NCI-H2107 treated with DMSO at 0.1 percent for 48 hours (cell line): ENCODE results near the gene TFEB.

Source experiments
- DNase-seq: peaks from one replicate; lab custom pipeline; 2025; ENCODE audit not compliant: unreplicated experiment; lab: John Stamatoyannopoulos, UW

TFEB gene

DNA sequence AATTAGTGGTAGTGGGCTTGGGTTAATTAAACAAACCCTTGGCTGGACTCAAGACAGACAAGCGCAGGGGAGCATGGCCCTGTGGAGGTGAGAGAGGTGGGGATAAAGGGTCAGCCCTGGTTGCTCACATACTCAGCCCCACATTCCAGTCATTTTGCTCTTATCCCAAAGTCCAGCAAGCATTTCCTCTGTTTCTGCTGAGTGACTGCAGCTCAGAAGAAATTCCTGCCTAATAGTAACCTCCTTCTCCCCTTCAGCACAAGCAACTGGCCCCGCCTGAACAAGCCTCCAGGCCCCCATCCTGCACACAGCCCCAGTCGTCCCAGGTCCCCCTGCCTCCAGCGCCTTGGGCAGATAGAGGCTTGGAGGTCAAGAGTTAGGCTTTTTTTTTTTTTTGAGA lies 3.6 kb upstream of the TFEB start:
- no peak for DNase-seq

- DNase-seq = no peak
Measured at GRCh38 chr6:41737591-41738130, 2.3 kb upstream of the TFEB start.

DNA sequence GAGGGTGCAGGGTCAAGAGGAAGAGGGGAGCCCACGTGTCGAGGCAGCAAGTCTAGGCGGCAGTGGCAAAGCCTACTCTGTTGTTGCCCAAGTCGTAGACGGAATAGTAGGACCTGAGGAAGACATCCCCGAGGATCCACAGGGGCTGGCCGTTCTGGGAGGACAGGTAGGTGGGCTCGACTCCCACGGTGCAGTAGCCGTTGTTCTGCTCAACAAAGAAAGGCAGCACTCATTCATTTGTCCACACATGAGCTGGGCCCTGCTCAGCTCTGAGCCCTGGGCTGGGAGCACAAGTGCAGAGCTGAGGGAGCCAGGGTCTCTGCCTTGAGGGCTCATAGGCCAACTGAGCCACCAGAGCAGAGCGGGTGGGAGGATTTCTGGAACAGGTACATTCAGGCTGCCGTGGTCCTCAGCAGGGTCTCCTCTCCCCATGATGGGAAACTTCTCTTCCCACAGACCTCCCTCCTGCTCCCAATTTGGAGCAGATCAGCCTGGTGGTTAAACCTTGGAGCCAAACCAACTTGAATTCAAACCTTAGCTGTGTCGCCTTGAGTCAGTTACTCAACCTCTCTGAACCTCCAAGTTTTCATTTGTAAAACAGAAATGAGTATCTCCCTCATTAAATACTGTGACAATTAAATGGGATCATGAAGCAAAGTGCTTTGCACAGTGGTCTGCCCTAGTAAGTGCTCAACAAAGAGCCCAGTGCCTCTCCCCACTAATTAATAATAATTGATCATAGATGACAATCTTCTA lies 1.6 kb upstream of the TFEB start:
- no peak for DNase-seq

DNA sequence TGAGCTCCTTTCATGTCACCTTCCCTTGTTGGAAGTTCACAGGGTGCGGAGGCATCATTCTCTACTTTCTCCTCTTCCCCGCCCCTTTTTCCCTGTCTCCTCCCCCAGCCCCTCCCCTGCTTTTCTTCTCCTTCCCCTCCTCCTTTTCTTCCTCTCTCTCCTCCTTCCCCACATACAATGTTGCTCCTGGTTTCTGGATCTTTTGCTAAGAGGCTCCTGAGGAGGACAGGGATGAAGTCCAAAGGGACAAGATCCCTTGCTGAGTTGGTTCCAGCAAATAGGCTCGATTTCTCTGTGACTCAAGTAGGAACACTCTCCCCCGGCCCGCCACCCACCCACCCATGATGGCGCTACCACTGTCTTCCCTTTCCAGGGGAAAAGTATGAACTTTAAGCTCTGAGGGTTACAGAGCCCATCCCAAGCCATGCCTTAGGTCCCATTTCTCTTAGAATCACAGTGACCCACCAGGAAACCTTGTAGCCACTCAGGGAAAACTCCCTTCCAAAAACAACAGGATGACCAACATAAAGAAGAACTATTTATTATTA lies 852 bp upstream of the TFEB start:
- DNase-seq = no peak

- no peak for DNase-seq
Measured at GRCh38 chr6:41734666-41735426, 562 bp downstream of the TFEB start.

- peak; percentile 31 for DNase-seq
Measured at GRCh38 chr6:41733707-41734665, 1.4 kb downstream of the TFEB start.

- no peak for DNase-seq
Measured at GRCh38 chr6:41733360-41733706, 2.1 kb downstream of the TFEB start.

GRCh38 chr6:41732591-41733359 lies 2.6 kb downstream of the TFEB start:
- no peak for DNase-seq

- DNase-seq = no peak
Measured at GRCh38 chr6:41732149-41732548, 3.3 kb downstream of the TFEB start.

DNA sequence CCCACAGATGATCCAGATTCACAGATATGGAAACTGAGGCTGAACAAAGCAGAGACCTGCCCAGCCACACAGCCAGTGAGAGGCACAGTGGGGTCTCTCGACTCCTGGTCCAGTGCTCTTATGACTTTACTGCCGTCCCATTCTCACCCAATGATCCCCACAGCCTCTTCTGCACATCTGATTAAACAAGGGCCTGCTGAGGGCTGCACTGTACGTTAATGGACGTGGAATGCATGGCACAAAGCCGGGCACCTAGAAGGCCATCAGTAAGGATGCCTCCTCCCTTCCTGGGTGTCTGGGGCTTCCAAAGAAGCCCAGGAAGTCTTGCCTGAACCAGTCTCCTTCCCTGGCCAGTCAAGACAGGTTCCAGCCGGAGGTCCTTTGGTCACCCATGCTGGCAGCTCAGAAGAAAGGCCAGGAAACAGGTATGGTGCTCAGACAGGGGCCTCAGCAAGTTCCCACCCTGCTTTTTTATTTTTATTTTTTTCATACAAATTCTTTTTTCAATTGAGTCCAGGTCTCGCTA lies 3.8 kb downstream of the TFEB start:
- DNase-seq = no peak

- no peak for DNase-seq
Measured at GRCh38 chr6:41730531-41731436, 4.6 kb downstream of the TFEB start.

DNA sequence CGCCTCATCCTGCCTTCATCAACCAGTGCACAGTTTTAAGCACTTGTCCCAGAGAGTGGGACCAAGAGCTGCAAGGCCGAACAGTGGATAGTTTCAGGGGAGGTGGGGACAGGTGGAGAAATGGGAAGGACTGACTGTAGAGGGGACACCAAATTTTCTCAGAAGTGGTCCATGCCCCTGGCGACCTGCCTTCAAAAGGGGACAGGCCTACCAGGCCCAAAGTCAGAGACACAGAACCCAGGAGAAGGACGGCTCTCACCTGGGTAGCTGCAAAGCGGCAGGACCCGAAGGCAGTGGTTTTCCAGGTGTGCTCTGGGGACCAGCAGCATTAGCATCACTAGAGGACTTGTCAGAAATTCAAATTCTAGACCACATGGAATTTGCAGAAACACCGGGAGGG lies 5.8 kb downstream of the TFEB start:
- DNase-seq = no peak

DNA sequence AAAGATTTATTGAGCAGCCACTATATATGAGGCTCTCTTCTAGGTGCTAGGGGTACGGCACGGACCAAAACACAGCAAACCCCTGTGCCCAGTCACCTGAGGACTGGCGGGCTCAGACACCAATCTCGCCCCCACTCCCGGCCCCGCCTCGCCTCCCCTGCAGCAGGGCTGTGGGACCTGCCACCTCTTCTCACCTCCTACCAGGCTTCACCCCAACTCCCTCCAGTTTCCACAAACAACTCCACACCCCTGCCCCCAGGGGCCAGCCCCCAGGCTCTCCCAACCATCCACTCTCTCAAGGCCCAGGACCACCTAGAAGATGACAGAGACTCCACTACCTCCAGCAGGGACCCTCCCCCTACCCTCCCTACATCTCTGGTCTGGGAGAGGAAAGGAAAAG lies 6.5 kb downstream of the TFEB start:
- no peak for DNase-seq

- DNase-seq = peak; percentile 62
Measured at GRCh38 chr6:41728073-41728936, 7.1 kb downstream of the TFEB start.

- DNase-seq = no peak
Measured at GRCh38 chr6:41727705-41728072, 7.7 kb downstream of the TFEB start.

- DNase-seq = no peak
Measured at GRCh38 chr6:41726876-41727275, 8.5 kb downstream of the TFEB start.

DNA sequence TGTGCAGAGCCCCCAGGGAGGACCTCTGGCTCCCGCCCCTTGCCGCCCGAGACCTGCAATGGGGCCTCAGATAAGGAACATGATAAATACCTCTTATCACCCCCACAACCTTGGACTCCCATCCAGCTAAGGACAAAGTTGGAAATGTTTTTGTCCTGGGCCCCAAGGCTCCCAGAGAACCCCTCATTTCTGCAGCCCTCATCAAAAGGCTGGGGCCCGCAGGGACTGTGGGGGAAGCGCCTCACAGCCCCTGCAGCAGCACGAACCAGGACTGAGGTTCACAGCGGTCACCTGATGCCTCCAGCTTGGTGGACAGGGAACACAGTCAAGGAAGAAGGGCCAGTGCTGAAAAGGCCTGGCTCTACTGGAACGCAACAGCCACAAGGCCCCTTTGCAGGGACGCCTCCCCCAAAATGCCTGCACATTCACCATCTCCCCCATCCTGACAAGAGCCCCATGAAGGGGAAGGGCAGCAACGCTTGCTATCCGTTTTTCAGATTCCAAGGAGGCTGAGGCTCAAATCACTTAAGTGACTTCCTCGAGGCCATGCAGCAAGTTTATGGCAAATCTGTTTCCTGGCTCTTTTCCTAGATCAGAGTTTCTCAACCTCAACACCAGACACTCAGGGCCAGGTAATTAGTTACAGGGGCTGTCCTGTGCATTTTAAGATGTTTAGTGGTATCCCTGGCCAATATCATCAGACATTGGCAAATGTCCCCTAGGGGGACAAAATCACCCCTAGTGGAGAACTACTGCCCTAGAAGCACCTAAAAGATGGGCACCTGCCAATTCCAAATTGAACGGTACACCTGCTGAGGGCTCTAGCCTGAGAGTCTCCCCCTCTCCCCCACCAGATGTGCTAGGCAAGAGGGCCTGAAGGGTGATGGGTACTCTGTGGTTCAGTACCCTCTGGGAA lies 10.6 kb downstream of the TFEB start:
- DNase-seq = no peak
